Measurements from ENCODE around the gene STEAP1B.

Gene STEAP1B

GRCh38 chr7:22397981-22398380, 102.0 kb downstream of the STEAP1B start:
- DNase-seq, result no peak

DNA sequence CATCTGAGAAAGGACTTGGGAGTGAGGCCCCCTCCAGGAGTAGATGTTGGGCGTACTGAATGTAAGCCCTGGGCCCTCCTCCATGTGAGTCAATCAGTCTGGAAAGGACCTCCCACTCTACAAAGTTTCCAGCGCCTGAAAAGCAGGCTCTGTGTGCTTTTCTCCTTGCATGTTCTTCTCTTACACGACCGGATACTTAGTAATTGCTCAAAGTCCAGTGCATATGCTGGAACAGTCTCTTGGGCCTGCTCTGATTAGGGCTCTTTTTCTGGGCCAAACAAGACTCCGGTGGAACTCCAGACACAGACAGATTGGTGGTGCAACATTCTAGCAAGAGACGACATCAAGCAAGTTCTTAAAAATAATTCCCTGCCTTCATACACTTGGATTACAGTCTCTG, 104.8 kb downstream of the STEAP1B start:
- DNase-seq, result no peak

- no peak for DNase-seq
Observed at GRCh38 chr7:22394739-22395138, 105.2 kb downstream of the STEAP1B start.

GRCh38 chr7:22393913-22394729, 105.9 kb downstream of the STEAP1B start:
- no peak for DNase-seq

- no peak for DNase-seq
Observed at GRCh38 chr7:22390516-22390915, 109.5 kb downstream of the STEAP1B start.

GRCh38 chr7:22389892-22390291, 110.1 kb downstream of the STEAP1B start:
- DNase-seq, result no peak

- no peak for DNase-seq
Observed at GRCh38 chr7:22387583-22387982, 112.4 kb downstream of the STEAP1B start.

GRCh38 chr7:22386865-22387264, 113.1 kb downstream of the STEAP1B start:
- no peak for DNase-seq

DNA sequence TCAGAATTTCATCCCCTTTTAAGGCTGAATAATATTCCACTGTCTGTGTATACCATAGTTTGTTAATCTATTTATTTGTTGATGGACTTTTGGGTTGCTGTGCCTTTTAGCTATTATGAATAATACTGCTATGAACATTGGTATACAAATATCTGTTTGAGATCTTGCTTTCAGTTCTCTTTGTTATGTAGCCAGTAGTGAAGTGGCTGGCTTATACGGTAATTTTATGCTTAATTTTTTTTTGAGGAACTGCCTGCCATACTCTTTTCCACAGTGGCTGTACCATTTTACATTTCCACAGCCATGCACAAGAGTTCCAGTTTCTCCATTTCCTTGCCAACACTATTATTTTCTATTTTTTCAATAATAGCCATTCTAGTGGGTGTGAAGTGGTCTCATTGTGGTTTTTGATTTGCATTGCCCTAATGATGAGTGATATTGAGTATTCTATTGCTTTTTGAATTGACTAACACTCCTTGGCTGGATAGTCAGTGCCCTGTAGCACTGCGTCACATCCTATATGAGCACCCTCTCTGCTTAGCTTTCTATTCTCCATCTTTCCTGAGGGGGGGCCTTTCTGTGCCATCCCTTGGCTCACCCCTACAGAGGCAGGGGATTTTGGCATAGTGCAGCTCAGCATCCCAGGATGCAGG, 113.7 kb downstream of the STEAP1B start:
- no peak for DNase-seq

- DNase-seq, result no peak
Observed at GRCh38 chr7:22385326-22385725, 114.7 kb downstream of the STEAP1B start.

DNA sequence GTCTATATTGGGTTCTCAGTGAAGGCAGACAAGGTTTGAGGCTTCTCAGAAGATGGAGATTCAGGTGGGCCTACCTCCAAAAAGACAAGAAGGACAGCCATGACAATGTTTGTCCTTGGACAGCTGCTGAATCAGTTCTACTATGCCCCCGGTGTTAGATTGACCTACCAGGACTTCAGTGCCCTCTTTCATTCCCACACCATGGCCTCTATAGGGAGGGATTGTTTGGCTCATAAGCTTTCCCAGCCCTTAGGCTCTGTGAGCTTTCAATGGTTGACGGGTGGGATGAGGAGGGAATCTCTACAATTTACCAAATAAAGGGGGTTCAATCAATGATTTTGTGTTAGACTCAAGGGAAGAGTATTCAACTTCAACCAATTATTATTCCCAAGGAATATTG, 119.7 kb downstream of the STEAP1B start:
- no peak for DNase-seq

- no peak for DNase-seq
Observed at GRCh38 chr7:22378199-22378980, 121.6 kb downstream of the STEAP1B start.

- no peak for DNase-seq
Observed at GRCh38 chr7:22377703-22378102, 122.3 kb downstream of the STEAP1B start.

DNA sequence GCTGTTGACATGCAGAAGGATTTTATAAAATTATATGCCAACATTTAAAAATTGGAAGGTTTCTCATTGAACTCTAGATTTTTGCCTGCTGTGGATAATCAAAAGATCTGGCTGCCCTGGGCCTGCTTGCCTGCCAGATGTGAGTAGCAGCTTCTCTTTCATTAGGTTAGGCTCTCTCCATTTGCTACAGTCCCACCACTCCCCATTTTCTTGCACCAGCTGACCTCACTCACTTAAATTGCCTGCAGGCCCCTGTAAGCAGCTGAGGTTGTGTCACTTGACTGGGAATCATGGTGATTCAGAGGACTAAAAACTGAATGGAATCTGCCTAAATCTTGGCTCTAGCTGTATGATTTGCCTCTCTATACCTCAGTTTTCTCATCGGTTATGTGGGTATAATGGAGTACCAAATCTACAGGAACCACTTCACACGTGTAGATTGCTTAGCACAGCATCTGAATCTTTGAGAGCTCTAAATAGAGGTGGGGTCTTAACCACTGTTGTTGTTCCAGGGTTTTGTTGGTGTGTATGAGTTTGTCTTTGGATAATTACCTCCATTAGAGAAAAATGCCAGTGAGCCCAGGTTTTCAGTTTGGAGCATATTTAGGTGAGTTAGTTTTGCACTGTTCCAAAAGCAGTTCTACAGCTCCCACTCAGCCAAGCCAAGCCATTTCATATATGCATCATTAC, 124.5 kb downstream of the STEAP1B start:
- no peak for DNase-seq

DNA sequence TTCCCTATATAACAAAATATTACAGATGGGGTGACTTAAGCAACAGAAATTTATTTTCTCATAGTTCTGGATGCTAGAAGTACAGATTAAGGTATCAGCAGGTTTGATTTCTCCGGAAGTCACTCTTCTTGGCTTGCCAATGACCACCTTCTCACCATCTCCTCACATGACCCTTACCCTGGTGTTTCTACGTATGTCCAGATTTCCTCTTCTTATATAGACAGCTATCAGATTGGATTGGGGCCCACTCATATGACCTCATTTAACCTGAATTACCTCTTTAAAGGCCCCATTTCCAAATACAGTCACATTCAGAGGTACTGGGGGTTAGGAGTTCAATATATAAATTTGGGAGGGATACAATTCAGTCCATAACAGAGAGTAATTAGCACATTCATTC, 126.1 kb downstream of the STEAP1B start:
- no peak for DNase-seq

DNA sequence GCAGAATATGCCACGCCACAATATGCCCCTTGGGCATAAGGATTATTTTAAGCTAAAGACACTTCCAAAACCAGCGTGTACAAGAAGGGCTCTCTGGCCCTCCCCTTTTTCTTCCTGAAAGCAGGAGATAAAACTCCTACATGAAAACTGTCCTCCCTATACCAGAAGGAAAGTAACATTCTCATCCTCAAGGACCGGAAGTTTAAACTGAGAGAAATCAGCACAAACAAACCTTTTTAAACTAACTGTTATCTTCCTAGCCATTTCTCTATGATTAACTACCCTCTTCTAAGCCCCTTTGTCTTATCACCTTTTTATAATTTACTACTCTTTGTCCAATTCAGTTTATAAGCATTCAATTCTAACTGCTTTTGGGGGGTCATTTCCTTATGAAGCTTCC, 126.6 kb downstream of the STEAP1B start:
- DNase-seq, result no peak

GRCh38 chr7:22372863-22373262, 127.1 kb downstream of the STEAP1B start:
- DNase-seq, result no peak

DNA sequence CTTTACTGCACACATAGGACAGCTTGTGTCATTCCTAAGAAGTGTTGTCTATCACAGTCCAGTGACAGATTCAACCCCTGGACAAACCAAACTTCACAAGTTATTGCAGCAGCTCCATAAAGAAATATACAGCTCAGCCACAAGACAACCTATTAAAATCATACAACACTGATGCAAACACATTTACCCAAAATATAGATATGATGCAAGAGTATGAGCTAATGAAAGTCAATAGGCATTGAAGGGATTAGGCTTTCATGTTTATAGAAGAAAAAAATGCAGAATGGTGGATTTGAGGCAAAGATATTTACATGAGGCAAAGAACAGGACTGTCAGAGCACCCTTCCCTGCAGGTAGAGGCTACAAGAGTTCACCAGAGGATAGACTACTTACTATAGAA, 128.1 kb downstream of the STEAP1B start:
- DNase-seq, result no peak
